Activated T-cell treated with anti-CD3 and anti-CD28 coated beads for 4 hours (primary cell): ENCODE data around the gene ZNF177.
A peak's percentile ranks its signal among the peaks of the same experiment; 100 is the strongest.

Experiments
- DNase-seq: peaks from one replicate; pipeline ENCODE4 v3.0.0-alpha.2; 2020

The ZNF177 gene

GRCh38 chr19:9431475-9431874 lies 68.7 kb downstream of the ZNF177 start:
- DNase-seq: peak; percentile 45
